NCI-H82 treated with DMSO at 0.1 percent for 48 hours (cell line): Measurements from ENCODE around the gene SIL1.

Experiments used
- DNase-seq: peaks from one replicate; lab custom pipeline; 2025; ENCODE audit not compliant: unreplicated experiment; lab: John Stamatoyannopoulos, UW

Gene SIL1

DNA sequence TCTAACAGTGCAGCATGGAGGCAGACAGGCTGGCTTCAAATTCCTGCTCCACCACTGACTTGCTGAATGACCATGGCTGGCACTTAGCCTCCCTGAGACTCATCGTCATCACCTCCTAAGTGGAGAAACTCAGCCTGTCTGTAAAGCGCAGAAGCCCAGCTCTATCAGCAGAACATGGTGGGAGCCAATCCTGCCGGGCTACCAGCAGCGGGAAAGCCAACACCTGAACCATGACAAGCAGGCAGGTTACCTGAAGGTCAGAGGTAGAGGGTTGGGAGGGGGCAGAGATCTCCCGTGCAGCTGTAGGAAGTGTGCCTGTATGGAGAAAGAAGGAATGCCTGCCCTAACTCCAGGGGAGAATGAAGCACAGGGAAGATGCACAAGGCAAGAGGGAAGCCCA is 250.4 kb downstream of the SIL1 start:
- no peak for DNase-seq

DNA sequence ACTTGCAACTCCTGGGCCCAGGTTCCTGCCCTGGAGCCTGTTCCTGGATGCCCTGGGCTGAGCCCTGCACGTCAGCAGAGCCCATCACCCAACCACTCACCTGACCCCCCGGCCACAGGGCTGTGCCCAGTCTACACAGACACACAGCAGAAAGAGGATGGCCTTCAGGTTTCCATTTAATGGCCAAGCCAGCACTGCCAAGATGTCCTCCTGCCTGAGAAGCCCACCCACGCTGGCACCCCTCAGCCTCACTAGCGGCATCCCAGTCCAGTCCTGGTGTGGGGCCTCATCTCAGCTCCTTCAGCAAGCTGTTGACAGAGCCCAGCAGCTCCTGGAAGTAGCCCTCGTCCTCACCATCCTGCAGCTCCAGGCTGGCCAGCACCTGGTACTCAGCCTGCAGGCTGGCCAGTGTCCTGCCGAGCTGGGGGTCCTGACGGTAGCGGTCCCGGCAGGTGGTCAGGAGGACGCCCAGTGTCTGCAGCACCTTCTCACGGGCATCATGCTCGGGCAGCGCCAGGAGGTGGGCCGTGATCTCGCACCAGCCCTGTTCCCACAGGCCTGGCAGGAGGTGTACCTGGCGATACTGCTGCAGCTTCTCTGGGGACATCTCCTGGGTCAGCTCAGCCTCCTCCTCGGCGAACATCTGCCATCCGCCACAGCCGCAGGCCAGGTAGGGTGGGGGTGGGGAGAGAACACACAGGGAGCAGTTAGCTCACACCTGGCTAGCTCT is 251.2 kb downstream of the SIL1 start:
- DNase-seq = no peak

DNA sequence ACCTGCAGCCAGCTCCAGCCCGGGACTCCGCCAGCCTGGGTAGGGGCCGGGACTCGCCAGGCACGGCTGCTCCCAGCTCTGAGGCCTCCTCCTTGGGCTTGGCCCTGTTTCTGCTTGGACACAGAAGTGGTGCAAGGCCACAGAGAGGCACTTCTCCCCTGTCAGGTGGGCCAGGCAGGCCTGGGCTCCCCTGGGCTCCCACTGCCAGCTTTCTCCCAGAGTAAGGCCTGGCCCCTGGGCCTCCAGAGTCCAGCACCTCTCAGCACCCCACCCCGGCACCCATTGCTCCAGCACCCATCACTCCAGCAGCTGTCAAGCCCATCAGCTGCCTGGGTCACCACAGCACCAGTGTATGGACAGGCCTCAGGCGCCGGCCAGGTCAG is 251.9 kb downstream of the SIL1 start:
- DNase-seq = no peak

DNA sequence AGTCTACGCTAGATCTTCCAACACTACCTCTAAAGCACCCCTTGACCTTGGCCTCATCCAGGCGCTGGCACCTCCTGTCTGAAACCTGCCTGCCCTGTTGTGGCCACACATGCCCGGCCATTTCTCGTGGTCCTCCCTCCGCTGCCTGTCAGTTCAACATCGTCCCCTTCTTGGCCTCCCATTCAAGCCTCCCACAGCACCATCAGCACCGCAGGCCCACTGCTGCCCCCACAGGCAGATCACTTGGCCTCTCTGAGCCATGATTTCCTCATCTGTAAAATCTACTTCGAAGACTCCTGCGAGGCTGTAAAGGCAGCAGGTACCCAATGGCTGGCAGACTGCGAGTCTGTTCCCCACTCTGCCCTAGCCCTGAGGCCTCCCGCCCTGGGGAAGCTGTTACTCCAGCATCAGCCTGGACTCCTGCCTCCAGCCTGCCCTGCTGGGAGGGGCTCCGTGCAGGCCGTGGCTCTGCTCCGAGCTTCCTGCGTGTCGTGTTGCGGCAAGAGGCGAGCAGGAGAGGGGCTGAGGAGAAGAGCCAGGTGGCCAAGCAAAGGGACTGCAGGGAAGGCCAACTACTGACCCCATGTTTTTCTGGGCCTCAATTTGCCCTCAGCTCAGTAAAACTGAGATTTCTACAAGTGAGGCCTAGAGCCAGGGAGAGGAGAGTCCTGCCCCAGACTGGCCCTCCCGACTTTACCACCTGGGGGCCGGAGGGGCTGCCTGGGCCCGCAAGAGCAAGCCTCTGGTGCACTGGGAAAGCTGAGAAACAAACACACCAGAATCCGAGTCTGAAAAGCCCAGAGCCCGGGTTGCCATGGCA is 252.5 kb downstream of the SIL1 start:
- DNase-seq = no peak

DNA sequence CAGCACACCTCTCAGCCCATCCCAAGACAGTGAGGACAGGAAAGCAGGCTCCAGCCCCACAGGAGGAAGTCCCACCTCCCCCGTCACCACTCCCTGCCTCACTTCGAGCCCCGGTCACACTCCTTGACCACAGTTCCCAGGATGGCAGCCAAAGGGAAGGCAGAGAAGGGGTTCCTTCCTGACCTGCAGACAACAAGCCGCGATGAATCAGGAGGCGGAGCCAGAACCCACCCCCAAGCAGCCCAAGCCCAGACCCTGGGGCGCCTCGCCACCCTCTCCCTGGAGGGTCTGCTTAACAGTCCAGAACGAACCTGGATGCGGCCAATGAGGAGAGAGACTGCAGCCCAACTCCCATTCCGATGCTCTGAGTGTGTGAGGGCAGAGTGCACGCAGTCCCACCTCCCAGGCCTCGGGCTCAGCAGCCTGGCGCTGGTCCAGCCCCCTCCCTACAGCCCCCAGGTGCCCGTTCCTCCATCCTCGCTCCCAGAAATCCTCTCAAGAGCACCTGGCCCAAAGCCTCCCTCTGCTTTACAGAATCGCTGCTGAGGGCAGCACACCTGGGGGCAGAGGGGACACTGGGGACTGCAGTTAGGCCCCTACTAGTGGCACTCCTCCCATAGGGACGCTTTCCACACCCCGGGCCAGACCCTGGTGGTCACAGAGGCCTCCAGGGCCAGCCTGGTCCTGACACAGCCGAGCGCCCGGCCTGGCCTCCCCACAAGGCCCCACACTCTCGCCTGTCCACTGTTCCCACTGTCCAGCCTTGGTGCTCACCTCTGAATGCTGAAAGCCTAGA is 253.4 kb downstream of the SIL1 start:
- no peak for DNase-seq

DNA sequence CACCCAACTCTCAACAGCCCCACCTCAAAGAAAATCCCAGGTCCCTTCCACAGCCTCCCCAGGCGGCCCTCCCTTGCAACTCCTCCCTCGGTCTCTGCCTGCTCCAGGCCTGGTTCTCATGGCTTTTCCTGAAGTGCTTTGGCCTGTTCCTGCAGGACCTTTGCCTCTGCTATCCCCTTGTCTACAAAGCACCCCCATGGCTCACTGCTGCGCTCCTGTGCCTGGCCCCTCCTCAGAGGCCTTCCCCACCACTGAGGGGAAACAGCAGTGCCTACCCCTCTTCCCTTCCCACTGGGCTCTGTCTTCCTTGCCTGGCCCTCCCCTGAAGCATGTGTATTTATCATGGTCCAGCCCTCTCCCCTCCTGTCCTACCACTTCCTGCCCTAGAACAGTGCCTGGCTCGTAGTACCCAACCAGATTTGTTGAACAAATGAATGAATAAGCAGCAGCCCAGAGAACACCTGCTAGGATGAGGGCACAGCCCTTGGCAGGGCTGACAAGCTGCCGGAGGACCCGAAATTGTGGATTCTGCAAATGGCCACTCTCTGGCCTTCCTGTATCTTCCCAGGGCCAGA is 254.5 kb downstream of the SIL1 start:
- no peak for DNase-seq

DNA sequence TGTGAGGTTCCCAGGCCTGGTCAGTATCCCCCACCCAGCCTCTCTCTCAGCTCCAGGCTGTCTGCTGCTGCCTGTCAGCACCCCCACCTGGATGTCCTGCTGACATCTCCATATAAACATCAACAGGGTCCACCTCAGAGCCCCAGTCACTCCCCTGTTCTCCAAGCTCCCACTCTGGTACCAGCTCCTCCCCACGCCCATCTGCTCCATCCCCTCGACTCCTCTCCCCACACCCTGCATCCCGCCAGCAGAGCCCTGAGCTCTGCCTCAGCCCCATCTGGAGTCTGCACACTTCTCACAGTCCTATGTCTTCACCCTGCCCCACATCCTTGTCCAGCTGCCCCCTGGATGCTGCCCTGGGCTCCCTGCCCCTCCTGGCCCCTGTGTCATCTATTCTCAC is 255.3 kb downstream of the SIL1 start:
- DNase-seq = peak; percentile 51

DNA sequence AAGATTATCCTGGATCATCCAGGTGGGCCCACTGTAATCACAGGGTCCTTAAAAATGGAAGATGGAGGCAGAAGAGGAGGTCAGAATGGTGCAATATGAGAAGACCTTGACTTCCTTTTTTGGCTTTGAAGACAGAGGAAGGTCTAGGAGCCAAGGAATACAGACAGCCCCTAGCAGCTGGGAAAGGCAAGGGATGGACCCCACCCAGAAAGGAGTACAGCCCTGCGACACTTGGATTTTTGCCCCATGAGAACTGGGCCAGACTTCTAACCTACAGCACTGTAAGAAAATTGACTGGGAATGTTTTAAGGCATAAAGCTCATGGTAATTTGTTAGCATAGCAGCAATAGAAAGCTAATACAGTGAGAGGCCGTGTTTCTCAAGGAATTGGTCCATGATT is 256.1 kb downstream of the SIL1 start:
- no peak for DNase-seq

DNA sequence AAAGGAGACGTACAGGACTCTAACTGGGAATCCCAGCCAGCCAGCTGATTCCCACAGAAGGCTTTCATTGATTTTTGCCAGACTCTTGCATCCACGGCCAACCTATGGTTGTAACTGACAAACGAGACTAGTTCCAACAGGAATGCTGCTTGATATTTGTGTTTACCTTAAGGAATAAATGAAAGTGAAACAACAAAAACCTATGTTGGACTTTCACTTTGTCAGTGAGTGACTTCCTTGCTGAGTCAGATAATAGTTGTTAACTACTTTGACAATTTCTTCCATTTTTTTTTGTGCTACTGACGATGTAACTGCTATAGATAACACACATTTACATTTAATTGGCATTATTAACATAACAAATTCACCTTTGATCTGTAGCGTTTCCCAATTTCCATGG is 259.6 kb downstream of the SIL1 start:
- DNase-seq = no peak

DNA sequence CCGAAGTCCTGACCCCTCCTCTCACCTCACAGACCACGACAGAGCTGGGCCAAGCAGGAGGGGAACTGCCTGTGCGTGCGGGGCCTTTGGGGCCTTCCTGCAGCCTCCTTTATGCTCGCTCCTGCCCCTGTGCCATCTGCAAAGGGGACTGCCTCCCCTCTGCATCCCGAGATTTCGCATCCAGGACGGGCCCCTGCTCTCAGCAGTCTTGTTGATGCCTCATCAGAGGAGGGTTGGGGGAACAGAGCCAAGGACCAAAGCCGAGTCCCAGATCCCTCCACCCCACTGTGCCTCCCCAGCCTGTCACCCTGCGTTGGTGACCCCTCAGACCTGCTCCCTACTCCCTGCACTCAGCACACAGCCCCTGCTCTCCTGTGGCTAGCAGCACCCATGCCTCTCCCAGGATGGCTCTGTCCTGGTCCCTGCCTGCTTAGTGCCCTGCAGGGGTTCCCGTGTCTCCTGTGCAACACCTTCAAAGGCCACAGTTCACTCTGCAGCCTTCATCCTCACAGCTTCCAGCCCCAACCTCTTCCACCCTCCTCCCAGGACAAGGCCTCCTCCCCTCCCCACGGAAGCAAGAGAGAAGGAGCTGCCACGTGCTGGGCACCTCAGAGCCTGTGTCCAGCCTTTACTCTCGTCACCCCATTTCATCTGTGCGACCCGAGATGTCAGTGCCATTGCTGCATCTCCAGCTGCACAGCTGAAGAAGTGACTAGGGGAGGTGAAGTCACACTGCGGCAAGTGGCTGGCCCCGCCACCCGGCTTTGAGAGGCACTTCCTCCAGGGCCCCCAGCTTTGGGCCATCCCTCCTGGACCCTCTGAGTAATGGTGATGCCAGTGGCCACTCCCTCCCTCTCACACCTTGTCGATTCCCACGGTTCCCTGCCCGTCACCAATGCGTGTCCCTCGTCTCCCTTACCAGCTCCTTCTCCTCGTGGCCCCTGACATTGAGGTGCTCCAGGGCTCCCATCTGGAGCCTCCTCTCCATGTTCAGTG is 260.5 kb downstream of the SIL1 start:
- DNase-seq = no peak

DNA sequence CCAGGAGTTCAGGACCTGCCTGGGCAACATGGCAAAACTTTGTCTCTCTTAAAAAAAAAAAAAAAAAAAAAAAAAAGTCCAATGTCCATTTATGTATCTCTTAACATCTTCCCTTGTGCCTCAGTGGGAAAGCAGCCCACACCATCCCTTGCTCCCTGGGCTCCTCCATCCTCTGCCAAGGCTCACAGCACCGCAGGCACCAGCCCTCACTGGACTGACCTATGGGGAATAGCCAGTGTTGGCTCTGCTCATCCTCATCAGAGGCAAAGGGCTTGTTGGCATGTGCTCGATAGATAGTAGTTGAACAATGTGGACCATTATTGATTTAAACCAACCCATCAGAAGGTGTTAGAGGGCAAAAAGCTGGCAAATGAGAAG is 261.2 kb downstream of the SIL1 start:
- no peak for DNase-seq

DNA sequence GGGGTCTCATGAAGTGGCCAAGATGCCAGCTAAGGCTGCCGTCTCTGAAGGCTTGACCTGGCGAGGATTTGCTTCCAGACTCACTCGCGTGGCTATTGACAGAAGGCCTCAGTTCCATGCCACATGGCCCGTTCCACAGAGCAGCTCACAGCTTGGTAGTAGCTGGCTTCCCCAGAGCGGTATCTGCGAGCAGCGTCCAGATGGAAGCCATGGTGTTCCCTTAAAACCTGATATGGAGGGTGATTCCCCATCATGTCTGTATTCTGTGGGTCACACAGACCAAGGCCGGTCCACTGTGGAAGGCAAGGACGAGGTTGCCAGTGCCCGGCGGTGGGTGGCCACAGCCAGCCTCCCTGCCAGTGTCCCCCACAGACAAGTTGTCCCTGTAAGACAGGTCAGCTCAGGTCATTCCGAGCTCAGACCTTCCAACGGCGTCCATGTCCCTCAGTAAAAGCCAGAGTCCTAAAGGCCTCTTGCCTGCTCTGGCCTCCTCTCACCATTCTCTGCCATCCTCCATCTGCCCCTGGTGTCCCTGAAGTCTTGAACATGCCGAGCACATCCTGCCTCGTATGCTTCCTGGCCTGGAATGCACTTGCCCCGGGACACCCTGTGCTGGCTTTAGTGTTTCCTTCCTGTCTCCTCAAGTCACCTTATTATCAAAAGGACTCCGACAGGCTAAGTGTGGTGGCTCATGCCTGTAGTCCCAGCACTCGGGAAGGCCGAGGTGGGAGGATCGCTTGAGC is 261.8 kb downstream of the SIL1 start:
- no peak for DNase-seq

DNA sequence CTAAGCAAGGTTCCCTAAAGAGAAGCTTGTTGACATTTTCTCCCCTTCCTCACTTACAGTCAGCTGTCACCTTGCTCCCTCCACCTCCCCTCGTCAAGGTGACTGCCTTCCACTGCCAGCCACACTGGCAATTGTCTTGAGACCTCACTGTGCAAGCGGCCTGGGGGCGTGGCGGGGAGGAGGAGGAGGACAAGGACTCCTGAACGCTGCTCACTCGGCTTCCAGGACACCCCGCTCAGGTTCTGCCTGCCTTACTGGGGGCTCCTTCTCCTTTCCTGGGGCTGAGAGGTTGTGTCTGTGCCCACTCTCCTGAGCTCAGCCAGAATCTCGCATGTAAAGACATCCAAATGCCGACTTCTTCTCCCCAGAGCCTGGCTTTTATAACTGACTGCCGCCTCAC is 262.7 kb downstream of the SIL1 start:
- DNase-seq = no peak

DNA sequence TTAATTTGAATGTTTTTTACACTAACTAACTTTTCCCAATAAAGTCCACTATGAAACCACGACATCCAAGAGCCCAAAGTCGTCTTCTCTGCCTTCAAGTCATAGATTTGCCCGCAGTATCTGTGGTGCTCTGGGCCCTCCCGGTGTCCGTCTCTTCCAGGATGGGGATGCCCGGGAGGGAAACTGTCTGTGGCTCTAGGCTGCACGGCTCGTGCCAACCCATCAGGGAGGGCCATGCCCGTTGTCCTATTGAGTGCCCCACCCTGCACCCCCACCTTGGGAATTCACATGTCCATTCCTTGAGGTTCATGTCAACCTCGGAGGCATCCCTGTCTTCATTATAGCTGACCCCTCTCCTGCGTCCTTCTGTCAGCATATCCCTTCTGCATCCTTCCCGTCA is 263.2 kb downstream of the SIL1 start:
- no peak for DNase-seq

DNA sequence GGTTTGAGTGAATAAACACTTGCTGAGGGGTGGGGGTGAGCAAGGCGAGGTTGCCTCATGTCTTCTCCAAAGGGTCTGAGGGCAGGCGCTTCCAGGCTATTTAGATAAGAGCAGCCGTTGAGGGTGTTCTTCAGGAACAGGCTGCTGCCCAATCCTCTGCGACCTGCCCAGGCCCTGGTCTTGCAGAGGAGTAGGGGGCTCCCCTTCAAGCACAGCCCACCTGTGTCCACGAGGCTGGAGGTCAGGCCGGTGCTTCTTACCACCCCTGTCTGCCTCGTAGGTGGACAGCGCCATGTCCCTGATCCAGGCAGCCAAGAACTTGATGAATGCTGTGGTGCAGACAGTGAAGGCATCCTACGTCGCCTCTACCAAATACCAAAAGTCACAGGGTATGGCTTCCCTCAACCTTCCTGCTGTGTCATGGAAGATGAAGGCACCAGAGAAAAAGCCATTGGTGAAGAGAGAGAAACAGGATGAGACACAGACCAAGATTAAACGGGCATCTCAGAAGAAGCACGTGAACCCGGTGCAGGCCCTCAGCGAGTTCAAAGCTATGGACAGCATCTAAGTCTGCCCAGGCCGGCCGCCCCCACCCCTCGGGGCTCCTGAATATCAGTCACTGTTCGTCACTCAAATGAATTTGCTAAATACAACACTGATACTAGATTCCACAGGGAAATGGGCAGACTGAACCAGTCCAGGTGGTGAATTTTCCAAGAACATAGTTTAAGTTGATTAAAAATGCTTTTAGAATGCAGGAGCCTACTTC is 264.5 kb downstream of the SIL1 start:
- DNase-seq = no peak

DNA sequence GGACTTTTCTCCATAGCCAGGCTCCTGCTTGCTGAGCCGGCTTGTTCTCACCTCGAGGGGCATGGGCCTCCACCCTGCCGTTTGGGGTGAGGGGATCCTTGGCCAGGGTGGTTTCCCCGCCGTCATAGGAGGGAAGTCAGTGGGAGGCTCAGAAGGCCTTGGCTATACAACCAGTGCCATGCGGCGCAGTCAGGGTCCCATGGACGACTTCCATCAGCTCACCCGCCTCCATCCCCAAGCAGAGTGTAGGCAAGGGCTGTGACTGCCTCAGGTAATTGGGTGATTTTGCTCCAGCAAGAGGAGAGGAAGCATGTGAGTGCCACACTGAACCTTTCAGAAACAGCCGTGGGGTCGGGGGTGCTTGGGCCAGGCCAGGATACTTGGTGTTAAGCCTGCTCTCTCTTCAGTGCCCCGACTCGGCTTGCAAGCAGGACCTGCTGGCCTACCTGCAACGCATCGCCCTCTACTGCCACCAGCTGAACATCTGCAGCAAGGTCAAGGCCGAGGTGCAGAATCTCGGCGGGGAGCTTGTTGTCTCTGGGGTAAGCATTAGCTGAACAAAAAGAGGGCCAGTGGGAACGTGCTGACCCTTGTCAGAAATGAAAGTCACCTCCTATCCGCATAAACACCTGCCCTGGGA is 265.9 kb downstream of the SIL1 start:
- DNase-seq = no peak

DNA sequence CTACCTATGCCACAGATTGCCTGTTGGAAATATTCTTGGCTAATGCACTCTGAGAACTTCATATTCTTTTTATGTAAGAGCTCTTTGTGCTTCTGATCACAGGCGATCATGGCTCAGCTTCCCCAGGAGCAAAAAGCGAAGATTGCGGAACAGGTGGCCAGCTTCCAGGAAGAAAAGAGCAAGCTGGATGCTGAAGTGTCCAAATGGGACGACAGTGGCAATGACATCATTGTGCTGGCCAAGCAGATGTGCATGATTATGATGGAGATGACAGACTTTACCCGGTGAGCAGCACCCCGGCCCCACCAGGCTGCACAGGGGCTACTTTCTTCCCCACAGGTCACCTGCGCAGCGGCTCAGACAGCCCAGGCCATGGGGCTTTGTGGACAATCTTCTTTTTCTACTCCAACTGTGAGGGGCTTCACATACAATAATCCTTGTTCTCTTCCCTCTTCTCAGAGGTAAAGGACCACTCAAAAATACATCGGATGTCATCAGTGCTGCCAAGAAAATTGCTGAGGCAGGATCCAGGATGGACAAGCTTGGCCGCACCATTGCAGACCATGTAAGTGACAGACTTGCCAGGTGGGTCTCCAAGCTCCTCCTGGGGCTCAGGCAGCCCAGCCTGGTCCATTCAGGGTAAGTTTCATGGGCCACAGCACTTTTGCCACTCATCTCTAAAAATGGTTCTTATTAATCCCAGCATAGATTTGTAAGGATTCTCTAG is 267.6 kb downstream of the SIL1 start:
- DNase-seq = no peak

DNA sequence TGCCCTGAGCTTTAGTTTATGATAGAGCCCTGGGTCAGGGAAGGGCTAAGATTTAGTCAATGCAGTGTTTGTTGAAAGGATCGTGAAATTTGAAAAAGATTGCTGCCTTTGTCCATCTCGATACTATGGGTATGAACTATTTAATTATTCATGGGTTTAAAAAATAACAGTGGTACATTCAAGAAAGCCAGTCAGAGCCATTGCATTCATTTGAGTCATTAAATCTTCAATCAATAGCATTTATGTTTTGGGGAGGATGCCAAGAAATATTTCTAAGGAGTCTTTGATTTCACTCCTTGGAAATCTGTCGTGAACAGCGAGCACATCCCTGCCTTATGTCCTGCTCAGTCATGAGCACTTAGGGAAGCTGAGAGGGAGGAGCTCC is 268.6 kb downstream of the SIL1 start:
- DNase-seq = no peak
